Spleen (tissue), 11 donors: ENCODE data around the gene PHB1. TPM values are rescaled to one million over a fixed set of nuclear protein-coding genes. Genes with fewer than 3 reads are reported as not detected.

Experiments used
- DNase-seq: peaks from one replicate; pipeline ENCODE4 v3.0.0-alpha.2; 2020
- H3K27ac ChIP-seq, 8 donors: fragments of 200-600 bp; sonication (generic) in 7 of 8; 1 replicate in 4 of 8; 2 replicates in 4 of 8; pipeline versions ENCODE4 v1.5.0 to v1.8.0; 2016 to 2021; ENCODE audit warnings: inconsistent platforms in 4 of 8, mild to moderate bottlenecking in 4 of 8, moderate library complexity in 1 of 8
- H3K27me3 ChIP-seq, 7 donors: fragments of 200-600 bp; sonication (generic) in 6 of 7; replicated peaks in 1 of 7; 1 replicate in 4 of 7; 2 replicates in 3 of 7; pipeline versions ENCODE4 v1.5.0 to v1.8.0; 2016 to 2021; ENCODE audit warnings: inconsistent platforms in 3 of 7, mild to moderate bottlenecking in 1 of 7
- H3K36me3 ChIP-seq, 6 donors: fragments of 200-600 bp; sonication (generic) in 5 of 6; 1 replicate in 4 of 6; 2 replicates in 2 of 6; pipeline versions ENCODE4 v1.5.0 to v1.8.0; 2016 to 2021; ENCODE audit warnings: inconsistent platforms in 2 of 6
- H3K4me1 ChIP-seq, 6 donors: fragments of 200-600 bp; sonication (generic) in 5 of 6; 1 replicate in 3 of 6; 2 replicates in 3 of 6; pipeline versions ENCODE4 v1.5.0 to v1.8.0; 2016 to 2021; ENCODE audit warnings: inconsistent platforms in 3 of 6
- H3K4me3 ChIP-seq, 8 donors: fragments of 200-600 bp; sonication (generic) in 7 of 8; 1 replicate in 4 of 8; 2 replicates in 4 of 8; pipeline versions ENCODE4 v1.5.0 to v1.8.0; 2016 to 2021; ENCODE audit warnings: inconsistent platforms in 4 of 8, mild to moderate bottlenecking in 4 of 8, moderate library complexity in 2 of 8
- H3K9me3 ChIP-seq, 8 donors: fragments of 200-600 bp; sonication (generic) in 7 of 8; 1 replicate in 4 of 8; 2 replicates in 4 of 8; pipeline versions ENCODE4 v1.5.0 to v1.8.0; 2016 to 2021; ENCODE audit warnings: inconsistent platforms in 4 of 8
- POLR2A ChIP-seq, 3 donors: fragments of 450-650 bp; IDR thresholded peaks; one replicate each; pipeline ENCODE4 v1.5.1; 2017; ENCODE audit warnings: antibody characterized with exemption in 3 of 3, mild to moderate bottlenecking in 1 of 3
- POLR2AphosphoS5 ChIP-seq, 3 donors: sonication (generic); formaldehyde crosslinking; IDR thresholded peaks; one replicate each; pipeline ENCODE4 v1.5.1; 2017; ENCODE audit warnings: antibody characterized with exemption in 3 of 3
- WGBS, 5 donors: extraction: QIAGEN DNeasy Blood & Tissue Kit in 3 of 5; methylation state at CpG; one replicate each; pipeline versions ENCODE4 v1.1.5 to v1.1.7; 2013 to 2018; 5-methylcytosine and 5-hydroxymethylcytosine counted together
- intact Hi-C: fragments of 100-400 bp; cut with DNase I; formaldehyde crosslinking; loops from one replicate; pipeline ENCODE4 v1.15.0; 2023; ENCODE audit warnings: low total_unique reads
- polyA plus RNA-seq, 3 donors: library from polyadenylated mRNA; stranded (reverse); fragments of 200-250 nt; gene quantifications; one replicate each; pipeline ENCODE4 v1.2.1, GENCODE V29; 2013
- total RNA-seq, 7 donors: library from RNA; depleted of rRNA in 3 of 7; stranded (reverse); fragments of >200 nt in 3 of 7; fragmentation: NEBNext Ultra II Directional in 4 of 7; extraction: Animal tissue kit (Norgen Biotek cat#: 25700) in 4 of 7; gene quantifications; one replicate each; pipeline versions ENCODE4 v1.1.0 to v1.2.1, GENCODE V29; 2016 to 2021
- TF ChIP-seq, protein P1 (sequence below), 11 experiments: fragments of 200-600 bp in 7 of 11; fragments of 450-650 bp in 4 of 11; sonication (generic) in 4 of 11; IDR thresholded peaks in 8 of 11; conservative IDR thresholded peaks in 3 of 11; 1 replicate in 7 of 11; 2 replicates in 4 of 11; pipeline versions ENCODE4 v1.4.0 to v1.8.0; 2016 to 2021; ENCODE audit warnings: antibody characterized with exemption in 11 of 11, inconsistent platforms in 4 of 11, mild to moderate bottlenecking in 1 of 11
- donor health status: healthy with polysubstance abuse.
- donor health status: DM: no; HTN: no; CAD: no; lungs with moderate emphysema.
- donor health status: DM: no; HTN: no; CAD: no.
- donor health status: Bipolar disorder and iron deficiency.
- donor health status: healthy.
- donor health status: DM: no; HTN: no; CAD: no.
- donor health status: DM: yes; HTN: yes; CAD: no.

The PHB1 gene
- total and polyA plus RNA-seq, 10 donors: 49.4 to 109 (median 71.4) TPM

DNA sequence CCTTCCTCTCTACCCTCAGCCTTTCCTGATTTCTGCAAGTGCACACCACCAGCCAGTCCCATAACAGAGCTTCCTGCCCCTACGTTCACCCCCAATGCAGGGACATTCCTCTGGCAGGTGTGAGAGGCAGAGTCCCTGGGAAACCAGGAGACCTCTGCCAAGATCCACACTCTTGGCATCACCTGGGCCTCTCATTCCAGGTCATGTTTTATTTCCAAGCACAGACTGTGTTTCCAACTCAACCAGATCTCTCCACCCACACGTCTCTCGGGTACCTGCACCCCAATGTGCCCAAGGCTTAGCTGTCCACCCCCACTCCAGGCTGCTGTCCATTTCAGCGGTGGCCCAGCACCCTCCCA, 21.0 kb upstream of the PHB1 start:
- Histone ChIP-seq H3K9me3 (no peaks in the 10 kb centered on the region), H3K4me1 (peaks cover 0 to 16% (median 8%) of the 10 kb centered on the region in 6 donors), H3K4me3 (no peak overlapping the region), H3K27me3 (peaks cover 0 to 35% (median 10%) of the 10 kb centered on the region in 7 donors), H3K27ac (no peak overlapping the region), H3K36me3 (no peaks in the 10 kb centered on the region)
- WGBS, 5 donors: 51 to 73% (median 59%) methylated on average over 4 of the region's 4 CpGs
- TF ChIP-seq, protein P1, sequence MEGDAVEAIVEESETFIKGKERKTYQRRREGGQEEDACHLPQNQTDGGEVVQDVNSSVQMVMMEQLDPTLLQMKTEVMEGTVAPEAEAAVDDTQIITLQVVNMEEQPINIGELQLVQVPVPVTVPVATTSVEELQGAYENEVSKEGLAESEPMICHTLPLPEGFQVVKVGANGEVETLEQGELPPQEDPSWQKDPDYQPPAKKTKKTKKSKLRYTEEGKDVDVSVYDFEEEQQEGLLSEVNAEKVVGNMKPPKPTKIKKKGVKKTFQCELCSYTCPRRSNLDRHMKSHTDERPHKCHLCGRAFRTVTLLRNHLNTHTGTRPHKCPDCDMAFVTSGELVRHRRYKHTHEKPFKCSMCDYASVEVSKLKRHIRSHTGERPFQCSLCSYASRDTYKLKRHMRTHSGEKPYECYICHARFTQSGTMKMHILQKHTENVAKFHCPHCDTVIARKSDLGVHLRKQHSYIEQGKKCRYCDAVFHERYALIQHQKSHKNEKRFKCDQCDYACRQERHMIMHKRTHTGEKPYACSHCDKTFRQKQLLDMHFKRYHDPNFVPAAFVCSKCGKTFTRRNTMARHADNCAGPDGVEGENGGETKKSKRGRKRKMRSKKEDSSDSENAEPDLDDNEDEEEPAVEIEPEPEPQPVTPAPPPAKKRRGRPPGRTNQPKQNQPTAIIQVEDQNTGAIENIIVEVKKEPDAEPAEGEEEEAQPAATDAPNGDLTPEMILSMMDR (IDR thresholded peaks at IDR 0.05 in 8 of 11, conservative IDR thresholded peaks at IDR 0.05 in 3 of 11): no peak
- TF ChIP-seq POLR2A (IDR thresholded peaks at IDR 0.05): no peak
- no peak for TF ChIP-seq POLR2AphosphoS5 (IDR thresholded peaks at IDR 0.05)
- DNase-seq: no peak
- intact Hi-C loops: loop anchor here (5.0 kb wide), 1 partner anchor 122 kb away; no protein-coding TSS in a partner anchor

DNA sequence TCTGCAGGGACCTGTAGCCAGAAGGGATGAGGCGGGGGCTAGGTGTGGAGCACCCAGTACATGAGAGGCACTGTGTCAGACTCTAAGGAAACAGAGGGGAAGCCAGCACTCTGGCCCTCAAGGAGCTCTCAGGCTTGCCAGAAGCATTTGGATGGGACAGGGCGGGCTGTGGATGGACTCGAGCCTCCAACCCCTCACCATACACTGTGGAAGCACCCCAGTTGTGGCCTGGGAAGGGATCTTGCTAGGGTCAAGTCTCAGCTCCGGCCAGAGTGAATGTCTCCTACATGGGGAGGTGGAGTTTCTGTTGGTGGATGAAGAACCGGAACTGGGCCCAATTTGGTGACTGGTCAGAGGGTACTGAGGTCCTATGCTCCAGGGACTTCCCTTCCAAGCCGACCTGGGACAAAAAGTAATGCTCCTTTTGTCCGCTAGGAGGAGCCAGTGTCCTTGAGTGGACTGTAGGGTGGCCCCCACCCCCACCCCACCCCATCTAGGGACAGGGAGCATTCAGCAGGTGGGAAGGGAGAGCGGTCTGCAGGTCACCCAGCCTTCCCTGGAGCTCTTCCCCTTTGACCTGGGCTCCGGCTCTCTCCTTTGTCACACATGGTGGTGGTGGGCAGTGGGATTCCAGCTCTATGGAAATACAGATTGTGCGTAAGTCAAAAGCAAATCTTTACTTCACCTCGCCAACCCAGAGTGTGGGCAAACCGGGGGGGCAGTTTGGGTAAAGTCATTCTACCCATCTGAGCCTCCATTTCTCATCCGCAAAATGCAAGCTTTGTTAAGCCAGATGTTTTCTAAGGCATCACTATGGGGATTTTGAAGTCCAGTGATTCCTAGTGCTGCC, 20.4 kb upstream of the PHB1 start:
- no peaks in the 10 kb centered on the region for H3K9me3 ChIP-seq
- H3K27ac ChIP-seq: no peak overlapping the region
- no peaks in the 10 kb centered on the region for H3K36me3 ChIP-seq
- peaks cover 0 to 29% (median 10%) of the 10 kb centered on the region in 7 donors for H3K27me3 ChIP-seq
- 55 to 58% (median 58%) methylated on average over 10 to 13 of the region's 13 CpGs for WGBS, 5 donors
- no peak for DNase-seq
- TF ChIP-seq POLR2AphosphoS5 (IDR thresholded peaks at IDR 0.05) (no peak), POLR2A (IDR thresholded peaks at IDR 0.05) (no peak)
- TF ChIP-seq, protein P1 (IDR thresholded peaks at IDR 0.05 in 8 of 11, conservative IDR thresholded peaks at IDR 0.05 in 3 of 11): peak in 10 of 11 experiments; percentile 17 to 80 (median 66)
- intact Hi-C loops: loop anchor here (5.0 kb wide), 1 partner anchor 122 kb away; no protein-coding TSS in a partner anchor
- H3K4me1 ChIP-seq: peaks cover 0 to 16% (median 8%) of the 10 kb centered on the region in 6 donors
- no peak overlapping the region for H3K4me3 ChIP-seq

DNA sequence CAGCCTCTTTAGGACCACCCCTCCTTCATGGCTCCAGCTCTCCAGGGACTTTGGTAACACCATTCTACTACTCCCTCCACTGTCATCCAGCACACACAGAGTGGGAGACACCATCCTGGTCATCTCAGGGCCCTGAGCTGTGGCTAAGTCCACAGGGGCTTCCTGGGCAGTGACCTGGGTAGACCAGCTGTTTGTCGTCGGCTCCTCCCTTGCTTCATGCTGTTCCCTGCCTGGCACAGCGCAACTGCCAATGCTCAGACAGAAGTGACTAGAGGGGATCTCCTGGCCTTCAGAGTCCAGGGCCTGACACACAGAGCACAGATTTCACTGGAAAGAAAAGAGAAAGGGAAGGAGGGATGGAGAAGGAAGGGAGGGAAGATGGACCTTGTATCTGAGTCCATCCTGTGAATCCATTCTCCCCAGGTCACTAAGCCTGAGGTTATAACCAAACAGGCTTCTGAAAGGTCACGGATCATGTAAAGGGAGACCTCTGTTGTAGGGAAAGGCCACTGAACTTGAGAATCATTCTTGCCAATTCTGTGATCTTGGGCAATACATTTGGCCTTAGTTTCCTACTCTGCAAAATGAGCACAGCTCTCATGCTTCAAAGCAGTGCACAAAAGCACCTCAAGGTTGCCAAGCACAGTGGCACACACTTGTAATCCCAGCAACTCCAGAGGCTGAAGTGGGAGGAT, 18.5 kb upstream of the PHB1 start:
- Histone ChIP-seq H3K36me3 (no peaks in the 10 kb centered on the region), H3K27ac (no peak overlapping the region), H3K27me3 (peaks cover 0 to 22% (median 0%) of the 10 kb centered on the region in 7 donors), H3K9me3 (no peaks in the 10 kb centered on the region), H3K4me1 (peaks cover 0 to under 1% (median 0%) of the 10 kb centered on the region in 6 donors), H3K4me3 (no peak overlapping the region)
- DNase-seq: no peak
- intact Hi-C loops: no loop called here
- WGBS, 5 donors: 74 to 94% (median 88%) methylated on average over 4 of the region's 4 CpGs
- TF ChIP-seq POLR2A (IDR thresholded peaks at IDR 0.05) (no peak), POLR2AphosphoS5 (IDR thresholded peaks at IDR 0.05) (no peak)
- TF ChIP-seq, protein P1 (IDR thresholded peaks at IDR 0.05 in 8 of 11, conservative IDR thresholded peaks at IDR 0.05 in 3 of 11): no peak

DNA sequence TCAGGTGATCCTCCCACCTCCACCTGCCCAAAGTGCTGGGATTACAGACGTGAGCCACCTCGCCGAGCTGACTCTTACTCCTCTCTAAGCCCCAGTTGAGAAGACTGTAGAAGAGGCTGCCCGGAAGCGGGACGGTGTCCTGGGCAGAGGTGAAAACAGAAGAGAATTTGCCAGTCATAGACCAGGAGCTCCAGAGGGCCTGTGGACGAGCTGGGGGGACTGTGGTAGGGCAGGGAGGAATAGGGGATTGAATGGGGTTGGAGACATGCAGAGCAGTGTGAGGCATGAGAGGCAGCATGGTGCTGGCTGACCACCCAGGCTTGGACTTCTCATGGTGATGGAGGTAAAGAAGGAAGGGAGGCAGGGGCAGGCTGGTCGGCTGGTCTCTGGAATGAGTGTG, 17.1 kb upstream of the PHB1 start:
- DNase-seq: no peak
- 77 to 91% (median 88%) methylated on average over 8 of the region's 8 CpGs for whole genome bisulfite sequencing, 5 donors
- TF ChIP-seq, protein P1 (IDR thresholded peaks at IDR 0.05 in 8 of 11, conservative IDR thresholded peaks at IDR 0.05 in 3 of 11): no peak
- no peak for TF ChIP-seq POLR2A (IDR thresholded peaks at IDR 0.05)
- TF ChIP-seq POLR2AphosphoS5 (IDR thresholded peaks at IDR 0.05): no peak
- Histone ChIP-seq H3K9me3 (no peaks in the 10 kb centered on the region), H3K27me3 (peaks cover 0 to 15% (median 0%) of the 10 kb centered on the region in 7 donors), H3K27ac (no peak overlapping the region), H3K4me3 (no peak overlapping the region), H3K36me3 (no peaks in the 10 kb centered on the region), H3K4me1 (no peaks in the 10 kb centered on the region)
- intact Hi-C loops: no loop called here
